HEK293 (cell line): ENCODE data around the gene IGFL1.
"Not testable (repeated sequence)": the region's sequence is repeated elsewhere in the genome, so short reads cannot be mapped to it uniquely, and the experiment has no call there.

ENCODE experiments used
- CTCF ChIA-PET: fragments of 350-600 bp; formaldehyde crosslinking; extraction: SDS; loops from one replicate; lab custom pipeline; 2021; ENCODE audit warnings: antibody characterized with exemption; lab: Yijun Ruan, JAX
- POLR2A ChIA-PET: fragments of 300-600 bp; formaldehyde crosslinking; extraction: SDS; loops from one replicate; lab custom pipeline; 2020; ENCODE audit warnings: antibody characterized with exemption, inconsistent platforms; lab: Yijun Ruan, JAX
- H3K27ac ChIP-seq: fragments of 200-500 bp; sonication (Bioruptor generic); 2 replicates; pipeline ENCODE4 v1.5.1; 2014; ENCODE audit warnings: low read depth, low read length, control low read depth, inconsistent platforms; ENCODE audit errors: extremely low read depth
- H3K36me3 ChIP-seq, 2 experiments: fragments of 200-500 bp in 1 of 2; sonication (Bioruptor generic) in 1 of 2; 1 replicate in 1 of 2; 2 replicates in 1 of 2; pipeline ENCODE4 v1.5.1; 2014 to 2017; ENCODE audit warnings: inconsistent platforms in 2 of 2, low read length in 2 of 2; ENCODE audit not compliant: control insufficient read depth in 2 of 2, insufficient read depth in 1 of 2
- H3K4me1 ChIP-seq: fragments of 200-500 bp; sonication (Bioruptor generic); 2 replicates; pipeline ENCODE4 v1.5.1; 2014; ENCODE audit warnings: mild to moderate bottlenecking, low read length, inconsistent platforms; ENCODE audit not compliant: control insufficient read depth, insufficient read depth
- H3K4me3 ChIP-seq: 2 replicates; pipeline ENCODE4 v1.5.1; 2011; ENCODE audit warnings: low read depth, mild to moderate bottlenecking, control low read depth, low read length, moderate library complexity
- H3K9me3 ChIP-seq: fragments of 200-500 bp; sonication (Bioruptor generic); 2 replicates; pipeline ENCODE4 v1.5.1; 2014; ENCODE audit warnings: low read depth, low read length, inconsistent platforms; ENCODE audit not compliant: control insufficient read depth, insufficient read depth
- PRDM2 ChIP-seq: fragments of 450-650 bp; formaldehyde crosslinking; IDR thresholded peaks from 2 replicates; pipeline ENCODE4 v1.5.1; 2016; ENCODE audit warnings: missing biosample characterization, missing genetic modification characterization, borderline replicate concordance
- SALL2 ChIP-seq: fragments of 450-650 bp; formaldehyde crosslinking; IDR thresholded peaks from 2 replicates; pipeline ENCODE4 v1.5.0; 2017; ENCODE audit warnings: missing biosample characterization, mild to moderate bottlenecking, missing genetic modification characterization, borderline replicate concordance
- ZFP3 ChIP-seq: fragments of 450-650 bp; formaldehyde crosslinking; IDR thresholded peaks from 2 replicates; pipeline ENCODE4 v1.5.1; 2016; ENCODE audit warnings: low read depth, missing biosample characterization, missing genetic modification characterization
- ZNF121 ChIP-seq: fragments of 450-650 bp; formaldehyde crosslinking; IDR thresholded peaks from 2 replicates; pipeline ENCODE4 v1.5.1; 2016; ENCODE audit warnings: missing biosample characterization, missing genetic modification characterization
- ZNF132 ChIP-seq: fragments of 450-650 bp; formaldehyde crosslinking; IDR thresholded peaks from 2 replicates; pipeline ENCODE4 v1.5.1; 2017; ENCODE audit warnings: missing biosample characterization, missing genetic modification characterization, borderline replicate concordance
- ZNF248 ChIP-seq: fragments of 450-650 bp; formaldehyde crosslinking; IDR thresholded peaks from 2 replicates; pipeline ENCODE4 v1.5.1; 2017; ENCODE audit warnings: missing biosample characterization, missing genetic modification characterization
- ZNF26 ChIP-seq: fragments of 450-650 bp; formaldehyde crosslinking; IDR thresholded peaks from 2 replicates; pipeline ENCODE4 v1.5.1; 2016; ENCODE audit warnings: missing biosample characterization, missing genetic modification characterization
- ZNF302 ChIP-seq: fragments of 450-650 bp; formaldehyde crosslinking; IDR thresholded peaks from 2 replicates; pipeline ENCODE4 v1.5.1; 2016; ENCODE audit warnings: missing biosample characterization, missing genetic modification characterization, low read depth
- ZNF311 ChIP-seq: fragments of 450-650 bp; formaldehyde crosslinking; IDR thresholded peaks from 2 replicates; pipeline ENCODE4 v1.5.1; 2017; ENCODE audit warnings: missing biosample characterization, missing genetic modification characterization, borderline replicate concordance
- ZNF398 ChIP-seq: fragments of 450-650 bp; formaldehyde crosslinking; IDR thresholded peaks from 2 replicates; pipeline ENCODE4 v1.5.1; 2017; ENCODE audit warnings: missing biosample characterization, missing genetic modification characterization
- ZNF426 ChIP-seq: fragments of 450-650 bp; formaldehyde crosslinking; IDR thresholded peaks from 2 replicates; pipeline ENCODE4 v1.5.1; 2017; ENCODE audit warnings: missing biosample characterization, missing genetic modification characterization, mild to moderate bottlenecking, inconsistent platforms, moderate library complexity
- ZNF530 ChIP-seq: fragments of 450-650 bp; formaldehyde crosslinking; IDR thresholded peaks from 2 replicates; pipeline ENCODE4 v1.5.1; 2016; ENCODE audit warnings: low read depth, missing biosample characterization, missing genetic modification characterization
- ZNF560 ChIP-seq: fragments of 450-650 bp; formaldehyde crosslinking; IDR thresholded peaks from 2 replicates; pipeline ENCODE4 v1.5.1; 2017; ENCODE audit warnings: missing biosample characterization, missing genetic modification characterization, borderline replicate concordance
- ZNF596 ChIP-seq: fragments of 450-650 bp; IDR thresholded peaks from 2 replicates; pipeline ENCODE4 v1.5.0; 2018; ENCODE audit warnings: missing biosample characterization, mild to moderate bottlenecking, missing genetic modification characterization, moderate library complexity
- ZNF654 ChIP-seq: fragments of 450-650 bp; formaldehyde crosslinking; IDR thresholded peaks from 2 replicates; pipeline ENCODE4 v1.5.1; 2016; ENCODE audit warnings: low read depth, missing biosample characterization, missing genetic modification characterization
- TF ChIP-seq, protein P1 (sequence below): fragments of 450-650 bp; formaldehyde crosslinking; IDR thresholded peaks from 2 replicates; pipeline ENCODE4 v1.5.1; 2016; ENCODE audit warnings: missing biosample characterization, missing genetic modification characterization
- TF ChIP-seq, protein P2 (sequence below): fragments of 450-650 bp; formaldehyde crosslinking; IDR thresholded peaks from 2 replicates; pipeline ENCODE4 v1.5.1; 2017; ENCODE audit warnings: missing biosample characterization, missing genetic modification characterization

IGFL1 gene

DNA sequence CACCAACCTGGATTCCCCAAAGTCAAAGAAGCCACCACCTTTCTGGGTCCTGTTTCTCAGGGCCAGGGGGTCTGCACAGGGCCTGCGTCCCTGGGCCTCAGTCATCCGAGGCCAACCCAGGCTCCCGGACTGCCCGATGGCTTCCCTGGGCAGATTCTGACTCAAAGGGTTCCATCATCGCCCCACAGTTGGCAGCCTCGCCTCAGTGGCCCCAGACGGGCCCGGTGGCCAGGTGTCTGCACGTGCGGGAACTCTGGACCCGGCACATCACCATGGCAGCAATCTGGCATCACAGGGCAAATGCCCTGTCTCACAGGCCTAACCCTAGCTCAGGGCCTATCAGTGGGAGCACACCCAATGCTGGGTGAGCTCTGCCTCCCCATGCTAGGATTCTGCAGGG, 2.9 kb downstream of the IGFL1 start (continued):
- TF ChIP-seq PRDM2 (no peak), ZNF302 (no peak), ZNF26 (tag by site-specific recombination) (no peak)

- Histone ChIP-seq H3K9me3 (no peaks in the 10 kb centered on the region), H3K4me1 (no peaks in the 10 kb centered on the region), H3K4me3 (no peak overlapping the region), H3K27ac (no peak overlapping the region), H3K36me3 (no peaks in the 10 kb centered on the region)
- POLR2A ChIA-PET, result interaction anchor here (0.7 kb wide), 1 partner anchor 18 kb away, joined by 6 read pairs; no protein-coding TSS in a partner anchor
- CTCF ChIA-PET, result interaction anchor here (1.1 kb wide), 1 partner anchor 155 kb away, joined by 6 read pairs; no protein-coding TSS in a partner anchor
- TF ChIP-seq ZFP3 (tag by site-specific recombination), result no peak
- no peak for TF ChIP-seq ZNF596 (tag by site-specific recombination)
- TF ChIP-seq ZNF121, result no peak
- TF ChIP-seq ZNF311 (tag by site-specific recombination), result no peak
- TF ChIP-seq, protein P1, sequence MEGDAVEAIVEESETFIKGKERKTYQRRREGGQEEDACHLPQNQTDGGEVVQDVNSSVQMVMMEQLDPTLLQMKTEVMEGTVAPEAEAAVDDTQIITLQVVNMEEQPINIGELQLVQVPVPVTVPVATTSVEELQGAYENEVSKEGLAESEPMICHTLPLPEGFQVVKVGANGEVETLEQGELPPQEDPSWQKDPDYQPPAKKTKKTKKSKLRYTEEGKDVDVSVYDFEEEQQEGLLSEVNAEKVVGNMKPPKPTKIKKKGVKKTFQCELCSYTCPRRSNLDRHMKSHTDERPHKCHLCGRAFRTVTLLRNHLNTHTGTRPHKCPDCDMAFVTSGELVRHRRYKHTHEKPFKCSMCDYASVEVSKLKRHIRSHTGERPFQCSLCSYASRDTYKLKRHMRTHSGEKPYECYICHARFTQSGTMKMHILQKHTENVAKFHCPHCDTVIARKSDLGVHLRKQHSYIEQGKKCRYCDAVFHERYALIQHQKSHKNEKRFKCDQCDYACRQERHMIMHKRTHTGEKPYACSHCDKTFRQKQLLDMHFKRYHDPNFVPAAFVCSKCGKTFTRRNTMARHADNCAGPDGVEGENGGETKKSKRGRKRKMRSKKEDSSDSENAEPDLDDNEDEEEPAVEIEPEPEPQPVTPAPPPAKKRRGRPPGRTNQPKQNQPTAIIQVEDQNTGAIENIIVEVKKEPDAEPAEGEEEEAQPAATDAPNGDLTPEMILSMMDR (tag by site-specific recombination), result no peak
- TF ChIP-seq ZNF302, result no peak
- TF ChIP-seq ZNF132 (tag by site-specific recombination), result no peak
- no peak for TF ChIP-seq ZNF398 (tag by site-specific recombination)
- no peak for TF ChIP-seq ZNF560 (tag by site-specific recombination)
- TF ChIP-seq, protein P2, sequence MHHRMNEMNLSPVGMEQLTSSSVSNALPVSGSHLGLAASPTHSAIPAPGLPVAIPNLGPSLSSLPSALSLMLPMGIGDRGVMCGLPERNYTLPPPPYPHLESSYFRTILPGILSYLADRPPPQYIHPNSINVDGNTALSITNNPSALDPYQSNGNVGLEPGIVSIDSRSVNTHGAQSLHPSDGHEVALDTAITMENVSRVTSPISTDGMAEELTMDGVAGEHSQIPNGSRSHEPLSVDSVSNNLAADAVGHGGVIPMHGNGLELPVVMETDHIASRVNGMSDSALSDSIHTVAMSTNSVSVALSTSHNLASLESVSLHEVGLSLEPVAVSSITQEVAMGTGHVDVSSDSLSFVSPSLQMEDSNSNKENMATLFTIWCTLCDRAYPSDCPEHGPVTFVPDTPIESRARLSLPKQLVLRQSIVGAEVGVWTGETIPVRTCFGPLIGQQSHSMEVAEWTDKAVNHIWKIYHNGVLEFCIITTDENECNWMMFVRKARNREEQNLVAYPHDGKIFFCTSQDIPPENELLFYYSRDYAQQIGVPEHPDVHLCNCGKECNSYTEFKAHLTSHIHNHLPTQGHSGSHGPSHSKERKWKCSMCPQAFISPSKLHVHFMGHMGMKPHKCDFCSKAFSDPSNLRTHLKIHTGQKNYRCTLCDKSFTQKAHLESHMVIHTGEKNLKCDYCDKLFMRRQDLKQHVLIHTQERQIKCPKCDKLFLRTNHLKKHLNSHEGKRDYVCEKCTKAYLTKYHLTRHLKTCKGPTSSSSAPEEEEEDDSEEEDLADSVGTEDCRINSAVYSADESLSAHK (tag by site-specific recombination), result no peak
- no peak for TF ChIP-seq ZNF426 (tag by site-specific recombination)
- TF ChIP-seq ZNF248 (tag by site-specific recombination), result no peak
- TF ChIP-seq ZNF654 (tag by site-specific recombination), result no peak
- TF ChIP-seq ZNF530, result no peak
- TF ChIP-seq SALL2 (tag by site-specific recombination), result no peak
Observed at GRCh38 chr19:46232938-46233621, 3.5 kb downstream of the IGFL1 start.

DNA sequence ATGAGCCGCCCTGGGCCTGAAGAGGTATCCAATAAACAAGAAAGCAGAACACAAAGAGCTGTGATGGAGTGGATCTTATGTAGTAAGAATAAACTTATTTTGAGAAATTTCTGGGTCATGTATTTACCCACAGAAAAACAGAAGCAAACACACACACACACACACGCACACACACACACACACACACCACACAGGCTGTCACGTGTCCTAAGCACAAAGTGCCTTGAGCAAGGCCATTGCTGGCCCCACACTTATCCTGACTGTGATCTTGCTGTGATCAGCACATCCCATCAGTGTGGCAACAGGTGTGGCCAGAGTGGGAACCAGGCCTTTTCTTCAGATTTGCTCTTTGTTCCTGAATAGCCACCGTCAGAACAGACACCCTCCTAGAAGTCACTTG, 4.3 kb downstream of the IGFL1 start:
- not testable (repeated sequence) for H3K9me3 ChIP-seq, H3K27ac ChIP-seq, H3K4me1 ChIP-seq, H3K4me3 ChIP-seq, H3K36me3 ChIP-seq
- ChIA-PET CTCF (interaction anchor here (0.6 to 1.1 kb wide), 4 partner anchors 48 to 156 kb away, joined by 3 to 6 read pairs (median 3); no protein-coding TSS in a partner anchor), POLR2A (interaction anchor here (0.7 kb wide), 1 partner anchor 19 kb away, joined by 6 read pairs; no protein-coding TSS in a partner anchor)
